T47D (cell line): ENCODE data around the gene MTR.

Experiments
- DNase-seq, 2 experiments: peaks; one replicate each; pipeline versions ENCODE4 v3.0.0 to v3.0.0-alpha.2; 2011 to 2012; ENCODE audit warnings: low read depth in 1 of 2, low spot score in 1 of 2
- JUND ChIP-seq: IDR thresholded peaks from 2 replicates; pipeline ENCODE4 v1.6.1; 2012; ENCODE audit warnings: low read depth
- in situ Hi-C: cut with HindIII; loops from 2 replicates; pipeline ENCODE4 v1.10.0; 2016; ENCODE audit warnings: low sequenced_read_pairs, low pct_unique_long_range_greater_than_20kb

MTR gene

DNA sequence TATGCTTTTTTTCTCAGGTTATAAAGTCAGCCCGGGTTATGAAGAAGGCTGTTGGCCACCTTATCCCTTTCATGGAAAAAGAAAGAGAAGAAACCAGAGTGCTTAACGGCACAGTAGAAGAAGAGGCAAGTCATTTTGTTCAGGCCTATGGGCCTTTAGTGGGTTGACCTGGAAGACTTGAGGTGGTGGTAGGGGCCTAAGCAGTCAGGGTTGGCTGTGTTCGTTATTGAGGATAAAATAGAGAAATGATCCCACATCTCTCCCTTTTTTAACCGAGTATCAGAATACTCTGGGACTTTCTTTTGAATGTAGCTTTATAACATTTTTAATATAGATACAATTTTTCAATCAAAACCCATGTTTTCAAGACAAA is 67.1 kb downstream of the MTR start:
- in situ Hi-C loops, result no loop called here

DNA sequence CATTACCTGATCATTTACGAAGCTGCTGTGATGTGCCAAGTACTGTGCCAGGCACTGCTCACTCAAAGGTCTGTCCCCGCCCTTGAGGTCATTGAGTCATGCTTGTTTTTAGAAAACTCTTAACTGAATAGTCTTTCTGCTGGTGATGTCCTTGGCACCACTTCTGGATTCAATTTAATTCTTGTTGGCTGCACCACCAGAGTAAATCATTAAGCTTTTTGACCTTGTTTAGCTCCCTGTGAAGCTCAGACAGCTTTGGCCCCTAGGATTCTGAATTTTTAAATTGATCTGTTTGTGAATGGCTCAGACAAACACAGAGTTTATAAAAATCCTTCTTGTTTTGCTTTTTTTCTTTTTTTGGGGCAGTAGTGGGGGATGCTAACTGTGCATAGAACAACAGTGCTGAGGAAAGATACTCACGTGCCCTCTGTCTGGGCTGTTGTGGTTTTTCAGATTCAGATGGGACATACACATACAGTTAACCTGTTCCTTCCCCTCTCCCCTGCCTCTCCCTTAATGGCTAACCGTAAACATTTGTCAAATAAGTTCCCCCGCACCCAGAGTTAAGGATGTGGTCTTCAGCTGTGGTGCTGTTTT is 67.6 kb downstream of the MTR start:
- in situ Hi-C loops, result no loop called here
- no peak for TF ChIP-seq JUND
- no peak for DNase-seq

More for the DNA sequence above, 67.1 kb downstream of the MTR start:
- no peak for DNase-seq
- no peak for TF ChIP-seq JUND

DNA sequence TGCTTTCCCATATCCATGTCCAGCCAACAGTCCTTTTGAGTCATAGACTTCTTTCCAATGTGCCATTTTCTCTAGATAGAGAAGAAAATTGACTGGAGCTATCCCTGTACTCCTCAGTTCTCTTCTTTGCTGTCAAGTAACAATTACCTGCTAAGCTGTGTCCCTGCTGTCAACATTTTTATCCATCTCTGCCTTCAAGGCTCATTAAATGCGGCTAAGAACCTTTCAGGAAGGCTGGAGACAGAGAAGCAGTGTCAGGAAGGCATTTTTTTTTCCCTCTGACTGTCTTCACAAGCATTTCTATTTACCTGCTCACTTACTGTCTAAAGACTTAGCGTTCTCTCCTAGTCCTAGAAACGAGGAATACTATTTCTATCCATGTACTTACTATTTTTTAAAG is 69.1 kb downstream of the MTR start:
- no peak for DNase-seq
- in situ Hi-C loops, result no loop called here
- TF ChIP-seq JUND, result no peak

- in situ Hi-C loops, result no loop called here
- TF ChIP-seq JUND, result no peak
- DNase-seq, result no peak
Observed at GRCh38 chr1:236864996-236865817, 70.1 kb downstream of the MTR start.

DNA sequence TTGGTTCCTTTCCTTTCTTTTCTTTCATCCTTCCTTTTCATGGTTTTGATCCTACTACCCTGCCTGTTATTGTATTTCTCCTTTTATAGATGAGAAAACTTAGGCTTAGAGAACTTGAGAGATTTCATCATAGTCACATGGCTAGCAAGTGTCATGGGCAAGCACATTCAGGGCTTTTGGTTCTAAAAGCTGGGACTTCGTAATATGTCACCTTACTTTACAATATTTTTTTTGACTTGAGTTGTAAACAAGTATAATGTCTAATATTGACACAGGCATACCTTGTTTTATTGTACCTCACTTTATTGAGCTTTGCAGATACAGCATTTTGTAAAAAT is 70.7 kb downstream of the MTR start:
- in situ Hi-C loops, result no loop called here
- TF ChIP-seq JUND, result no peak
- no peak for DNase-seq

- in situ Hi-C loops, result no loop called here
- peak; percentile 23 to 74 for DNase-seq
- no peak for TF ChIP-seq JUND
Observed at GRCh38 chr1:236868625-236869467, 73.8 kb downstream of the MTR start.

DNA sequence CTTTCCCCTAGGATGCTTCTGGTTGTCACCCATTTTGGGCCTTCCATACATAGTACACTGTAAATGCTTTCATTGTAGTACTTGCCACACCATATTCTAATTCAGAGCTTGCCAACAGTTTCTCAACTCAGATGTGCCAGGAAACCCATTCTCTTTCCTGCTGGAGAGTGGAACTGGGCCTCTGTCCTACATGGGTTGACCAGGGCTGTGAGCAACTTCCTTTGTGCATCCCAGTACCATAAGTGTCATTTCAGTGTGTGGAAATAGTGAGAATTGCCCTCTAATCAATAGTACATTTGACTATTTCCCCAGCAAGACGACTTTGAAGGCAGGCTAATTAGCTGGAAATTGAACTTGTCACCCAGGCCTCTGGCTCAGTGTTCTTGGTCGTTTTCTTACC is 74.8 kb downstream of the MTR start:
- in situ Hi-C loops, result no loop called here
- DNase-seq, result no peak

DNA sequence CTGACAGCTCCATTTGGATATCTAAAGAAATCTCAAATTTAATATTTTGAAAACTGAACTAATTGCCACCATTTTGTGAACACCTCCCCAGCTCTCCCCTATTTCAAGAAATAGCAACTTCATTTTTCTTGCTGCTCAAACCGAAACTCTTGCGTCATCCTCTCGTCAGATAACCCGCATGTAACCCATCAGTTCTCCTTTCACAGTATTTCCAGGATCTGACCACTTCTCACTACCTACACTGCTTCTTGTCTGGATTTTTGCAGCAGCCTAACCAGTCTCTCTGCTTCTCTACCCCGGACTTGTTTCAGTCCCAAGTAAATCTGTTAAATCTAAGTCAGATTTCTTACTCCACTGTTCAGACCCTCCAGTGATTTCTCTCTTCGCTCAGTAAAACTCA is 75.6 kb downstream of the MTR start:
- no peak for TF ChIP-seq JUND
- in situ Hi-C loops, result no loop called here
- no peak for DNase-seq

More for the DNA sequence above, 74.8 kb downstream of the MTR start:
- TF ChIP-seq JUND, result no peak

GRCh38 chr1:236872075-236872666 is 77.1 kb downstream of the MTR start:
- in situ Hi-C loops, result no loop called here
- TF ChIP-seq JUND, result no peak

DNA sequence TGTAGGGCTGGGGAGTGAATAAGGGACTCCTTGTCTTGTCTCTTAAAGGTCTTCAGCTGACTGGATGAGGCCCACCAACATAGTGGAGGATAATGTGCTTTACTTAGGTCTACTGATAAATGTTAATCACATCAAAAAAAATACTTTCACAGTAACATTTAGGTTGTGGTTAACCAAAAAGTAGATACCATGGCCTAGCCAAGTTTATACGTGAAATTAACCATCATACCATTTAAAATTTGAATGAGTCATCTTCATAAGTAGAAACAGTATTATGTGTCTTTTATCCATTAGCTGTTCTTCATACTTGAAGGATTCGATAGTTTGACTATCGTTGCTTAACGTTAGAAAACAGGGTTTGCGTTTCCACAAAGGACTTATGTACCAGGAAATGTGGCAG is 80.9 kb downstream of the MTR start:
- no peak for DNase-seq
- in situ Hi-C loops, result no loop called here
- no peak for TF ChIP-seq JUND

More at GRCh38 chr1:236872075-236872666, 77.1 kb downstream of the MTR start:
- no peak for DNase-seq

- in situ Hi-C loops, result no loop called here
- DNase-seq, result no peak
- no peak for TF ChIP-seq JUND
Observed at GRCh38 chr1:236877661-236878060, 82.6 kb downstream of the MTR start.

GRCh38 chr1:236880209-236880608 is 85.1 kb downstream of the MTR start:
- no peak for TF ChIP-seq JUND
- in situ Hi-C loops, result no loop called here
- no peak for DNase-seq

- in situ Hi-C loops, result no loop called here
- TF ChIP-seq JUND, result no peak
- DNase-seq, result no peak
Observed at GRCh38 chr1:236882678-236883077, 87.6 kb downstream of the MTR start.
